ENCODE results near the gene MORC2. TPM values are rescaled to one million over a fixed set of nuclear protein-coding genes. Genes with fewer than 3 reads are reported as not detected.
A peak's percentile ranks its signal among the peaks of the same experiment; 100 is the strongest.

The MORC2 gene
- total and polyA plus RNA-seq, 4 experiments from 2014 or later, result 9.5 to 46.3 (median 33.3) TPM

GRCh38 chr22:30910358-30910757 lies 58.2 kb downstream of the MORC2 start:
- Histone ChIP-seq H3K9me3 (ENCODE audit: control insufficient read depth in 1 of 2, low read length in 2 of 2) (no peaks in the 10 kb centered on the region), H3K4me3 (ENCODE audit: low read length in 2 of 2) (no peak overlapping the region), H3K4me1 (ENCODE audit: insufficient read depth, low read length) (no peaks in the 10 kb centered on the region), H3K36me3 (ENCODE audit: insufficient read depth, low read length) (peaks cover 4% of the 10 kb centered on the region), H3K27me3 (ENCODE audit: insufficient read depth, low read length) (no peaks in the 10 kb centered on the region), H3K27ac (ENCODE audit: low read depth, low read length) (no peak overlapping the region)
- Mint-ChIP-seq H3K27ac (no peak overlapping the region), H3K4me1 (no peaks in the 10 kb centered on the region), H3K4me3 (no peak overlapping the region), H3K27me3 (no peaks in the 10 kb centered on the region), H3K9me3 (peaks cover 0 to under 1% (median 0%) of the 10 kb centered on the region in 8 donors), H3K36me3 (peaks cover 20 to 26% of the 10 kb centered on the region in 2 donors)
- intact Hi-C loops (cut with micrococcal nuclease), result no loop called here
- ChIA-PET CTCF (ENCODE audit: partially characterized antibody) (interaction anchor here (0.9 to 1.8 kb wide), 2 partner anchors 10 to 12 kb away, joined by 3 to 14 read pairs; no protein-coding TSS in a partner anchor), POLR2A (ENCODE audit: partially characterized antibody) (no interaction called here)
- no peak for DNase-seq

GRCh38 chr22:30909306-30909705 lies 59.3 kb downstream of the MORC2 start:
- Mint-ChIP-seq H3K27me3 (no peaks in the 10 kb centered on the region), H3K36me3 (peaks cover 24 to 26% of the 10 kb centered on the region in 2 donors), H3K27ac (peak overlapping the region in 1 of 7 donors; percentile 18), H3K4me3 (no peak overlapping the region), H3K9me3 (no peaks in the 10 kb centered on the region), H3K4me1 (no peaks in the 10 kb centered on the region)
- Histone ChIP-seq H3K4me1 (ENCODE audit: insufficient read depth, low read length) (no peaks in the 10 kb centered on the region), H3K27me3 (ENCODE audit: insufficient read depth, low read length) (no peaks in the 10 kb centered on the region), H3K27ac (ENCODE audit: low read depth, low read length) (no peak overlapping the region), H3K36me3 (ENCODE audit: insufficient read depth, low read length) (peaks cover 4% of the 10 kb centered on the region), H3K9me3 (ENCODE audit: control insufficient read depth in 1 of 2, low read length in 2 of 2) (no peaks in the 10 kb centered on the region), H3K4me3 (ENCODE audit: low read length in 2 of 2) (no peak overlapping the region)
- POLR2A ChIA-PET (ENCODE audit: partially characterized antibody), result no interaction called here
- DNase-seq, result no peak
- CTCF ChIA-PET (ENCODE audit: partially characterized antibody), result interaction anchor here (1.8 kb wide), 1 partner anchor 11 kb away, joined by 14 read pairs; no protein-coding TSS in a partner anchor
- intact Hi-C loops (cut with micrococcal nuclease), result no loop called here

- Histone ChIP-seq H3K27me3 (ENCODE audit: insufficient read depth, low read length) (no peaks in the 10 kb centered on the region), H3K4me1 (ENCODE audit: insufficient read depth, low read length) (no peaks in the 10 kb centered on the region), H3K4me3 (ENCODE audit: low read length in 2 of 2) (no peak overlapping the region), H3K36me3 (ENCODE audit: insufficient read depth, low read length) (peaks cover 4% of the 10 kb centered on the region), H3K27ac (ENCODE audit: low read depth, low read length) (no peak overlapping the region), H3K9me3 (ENCODE audit: control insufficient read depth in 1 of 2, low read length in 2 of 2) (no peaks in the 10 kb centered on the region)
- ChIA-PET POLR2A (ENCODE audit: partially characterized antibody) (no interaction called here), CTCF (ENCODE audit: partially characterized antibody) (interaction anchor here (2.2 kb wide), 1 partner anchor 12 kb away, joined by 14 read pairs; no protein-coding TSS in a partner anchor)
- no peak for DNase-seq
- H3K4me3 Mint-ChIP-seq, result no peak overlapping the region
- no peaks in the 10 kb centered on the region for H3K9me3 Mint-ChIP-seq
- intact Hi-C loops (cut with micrococcal nuclease), result no loop called here
- peaks cover 32 to 36% of the 10 kb centered on the region in 2 donors for H3K36me3 Mint-ChIP-seq
- H3K4me1 Mint-ChIP-seq, result peaks cover under 1 to 2% (median 1%) of the 10 kb centered on the region in 4 donors
- no peaks in the 10 kb centered on the region for H3K27me3 Mint-ChIP-seq
- H3K27ac Mint-ChIP-seq, result no peak overlapping the region
Observed at GRCh38 chr22:30908051-30908461, 60.5 kb downstream of the MORC2 start.

GRCh38 chr22:30906946-30907345 lies 61.6 kb downstream of the MORC2 start:
- H3K4me1 Mint-ChIP-seq, result peaks cover 3 to 5% (median 4%) of the 10 kb centered on the region in 4 donors
- Histone ChIP-seq H3K9me3 (ENCODE audit: control insufficient read depth in 1 of 2, low read length in 2 of 2) (no peaks in the 10 kb centered on the region), H3K4me3 (ENCODE audit: low read length in 2 of 2) (no peak overlapping the region), H3K4me1 (ENCODE audit: insufficient read depth, low read length) (no peaks in the 10 kb centered on the region), H3K36me3 (ENCODE audit: insufficient read depth, low read length) (peaks cover 4% of the 10 kb centered on the region), H3K27me3 (ENCODE audit: insufficient read depth, low read length) (no peaks in the 10 kb centered on the region), H3K27ac (ENCODE audit: low read depth, low read length) (no peak overlapping the region)
- DNase-seq, result no peak
- no peak overlapping the region for H3K4me3 Mint-ChIP-seq
- no peaks in the 10 kb centered on the region for H3K27me3 Mint-ChIP-seq
- H3K36me3 Mint-ChIP-seq, result peaks cover 42 to 46% of the 10 kb centered on the region in 2 donors
- intact Hi-C loops (cut with micrococcal nuclease), result no loop called here
- H3K27ac Mint-ChIP-seq, result no peak overlapping the region
- H3K9me3 Mint-ChIP-seq, result no peaks in the 10 kb centered on the region
- ChIA-PET POLR2A (ENCODE audit: partially characterized antibody) (no interaction called here), CTCF (ENCODE audit: partially characterized antibody) (interaction anchor here (2.2 kb wide), 1 partner anchor 13 kb away, joined by 14 read pairs; no protein-coding TSS in a partner anchor)

- Mint-ChIP-seq H3K27me3 (no peaks in the 10 kb centered on the region), H3K36me3 (peaks cover 45 to 50% of the 10 kb centered on the region in 2 donors), H3K4me3 (no peak overlapping the region), H3K27ac (no peak overlapping the region), H3K9me3 (no peaks in the 10 kb centered on the region), H3K4me1 (peaks cover 3 to 5% (median 4%) of the 10 kb centered on the region in 4 donors)
- no peaks in the 10 kb centered on the region for H3K27me3 ChIP-seq (ENCODE audit: insufficient read depth, low read length)
- peaks cover 4% of the 10 kb centered on the region for H3K36me3 ChIP-seq (ENCODE audit: insufficient read depth, low read length)
- CTCF ChIA-PET (ENCODE audit: partially characterized antibody), result interaction anchor here (2.2 kb wide), 1 partner anchor 14 kb away, joined by 14 read pairs; no protein-coding TSS in a partner anchor
- no peaks in the 10 kb centered on the region for H3K4me1 ChIP-seq (ENCODE audit: insufficient read depth, low read length)
- DNase-seq, result no peak
- no peak overlapping the region for H3K4me3 ChIP-seq (ENCODE audit: low read length in 2 of 2)
- POLR2A ChIA-PET (ENCODE audit: partially characterized antibody), result no interaction called here
- H3K27ac ChIP-seq (ENCODE audit: low read depth, low read length), result no peak overlapping the region
- intact Hi-C loops (cut with micrococcal nuclease), result no loop called here
- no peaks in the 10 kb centered on the region for H3K9me3 ChIP-seq (ENCODE audit: control insufficient read depth in 1 of 2, low read length in 2 of 2)
Observed at GRCh38 chr22:30906411-30906810, 62.2 kb downstream of the MORC2 start.

GRCh38 chr22:30905696-30906341 lies 62.8 kb downstream of the MORC2 start:
- no peak for DNase-seq
- no peak overlapping the region for H3K27ac ChIP-seq (ENCODE audit: low read depth, low read length)
- H3K36me3 Mint-ChIP-seq, result peaks cover 47 to 48% of the 10 kb centered on the region in 2 donors
- H3K36me3 ChIP-seq (ENCODE audit: insufficient read depth, low read length), result peaks cover 4% of the 10 kb centered on the region
- no peaks in the 10 kb centered on the region for H3K27me3 ChIP-seq (ENCODE audit: insufficient read depth, low read length)
- H3K4me3 Mint-ChIP-seq, result no peak overlapping the region
- POLR2A ChIA-PET (ENCODE audit: partially characterized antibody), result no interaction called here
- no peak overlapping the region for H3K4me3 ChIP-seq (ENCODE audit: low read length in 2 of 2)
- peaks cover 3 to 5% (median 4%) of the 10 kb centered on the region in 4 donors for H3K4me1 Mint-ChIP-seq
- intact Hi-C loops (cut with micrococcal nuclease), result no loop called here
- H3K9me3 ChIP-seq (ENCODE audit: control insufficient read depth in 1 of 2, low read length in 2 of 2), result no peaks in the 10 kb centered on the region
- CTCF ChIA-PET (ENCODE audit: partially characterized antibody), result interaction anchor here (1.1 kb wide), 1 partner anchor 14 kb away, joined by 5 read pairs; no protein-coding TSS in a partner anchor
- H3K27ac Mint-ChIP-seq, result no peak overlapping the region
- H3K9me3 Mint-ChIP-seq, result no peaks in the 10 kb centered on the region
- no peaks in the 10 kb centered on the region for H3K27me3 Mint-ChIP-seq
- no peaks in the 10 kb centered on the region for H3K4me1 ChIP-seq (ENCODE audit: insufficient read depth, low read length)

GRCh38 chr22:30903876-30904460 lies 64.6 kb downstream of the MORC2 start:
- H3K27me3 ChIP-seq (ENCODE audit: insufficient read depth, low read length), result no peaks in the 10 kb centered on the region
- Mint-ChIP-seq H3K27me3 (no peaks in the 10 kb centered on the region), H3K4me1 (peaks cover 3 to 5% (median 4%) of the 10 kb centered on the region in 4 donors), H3K4me3 (no peak overlapping the region), H3K9me3 (peaks cover 0 to 15% (median 2%) of the 10 kb centered on the region in 8 donors), H3K36me3 (peaks cover 40 to 41% of the 10 kb centered on the region in 2 donors), H3K27ac (peak overlapping the region in 1 of 7 donors; percentile 1)
- H3K36me3 ChIP-seq (ENCODE audit: insufficient read depth, low read length), result no peaks in the 10 kb centered on the region
- no peak overlapping the region for H3K4me3 ChIP-seq (ENCODE audit: low read length in 2 of 2)
- H3K4me1 ChIP-seq (ENCODE audit: insufficient read depth, low read length), result no peaks in the 10 kb centered on the region
- no peak for DNase-seq
- no peaks in the 10 kb centered on the region for H3K9me3 ChIP-seq (ENCODE audit: control insufficient read depth in 1 of 2, low read length in 2 of 2)
- intact Hi-C loops (cut with micrococcal nuclease), result no loop called here
- H3K27ac ChIP-seq (ENCODE audit: low read depth, low read length), result no peak overlapping the region
- ChIA-PET CTCF (ENCODE audit: partially characterized antibody) (interaction anchor here (1.0 to 1.3 kb wide), 2 partner anchors 13 to 16 kb away, joined by 4 read pairs; no protein-coding TSS in a partner anchor), POLR2A (ENCODE audit: partially characterized antibody) (no interaction called here)
